ENCODE results near the gene CST8.

The CST8 gene

GRCh38 chr20:23526850-23527249 lies 35.9 kb downstream of the CST8 start:
- no peak for DNase-seq

DNA sequence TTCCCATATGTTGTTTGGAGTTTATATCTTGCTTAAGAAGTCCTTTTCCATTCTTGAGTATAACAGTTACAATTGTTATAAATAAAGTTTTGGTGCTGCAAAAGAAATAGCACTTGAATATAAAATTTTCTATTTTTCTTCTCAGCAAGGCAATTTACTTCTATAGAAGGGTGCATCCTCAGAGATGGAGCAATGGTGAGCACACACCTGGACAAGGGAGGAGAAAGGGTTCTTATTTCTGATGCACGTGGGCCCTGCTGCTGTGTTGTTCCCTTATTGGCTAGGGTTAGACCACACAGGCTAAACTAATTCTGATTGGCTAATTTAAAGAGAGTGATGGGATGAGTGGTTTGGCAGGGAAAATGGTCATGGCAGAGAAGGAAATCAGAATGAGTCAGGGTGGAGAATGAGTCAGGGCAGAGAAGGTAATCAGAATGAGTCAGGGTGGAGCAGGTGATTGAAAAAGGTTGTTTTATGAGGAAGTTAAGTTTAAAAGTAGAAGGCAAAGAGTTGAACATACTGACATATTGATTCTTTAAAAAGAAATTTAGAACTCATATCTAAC lies 38.0 kb downstream of the CST8 start:
- no peak for DNase-seq

DNA sequence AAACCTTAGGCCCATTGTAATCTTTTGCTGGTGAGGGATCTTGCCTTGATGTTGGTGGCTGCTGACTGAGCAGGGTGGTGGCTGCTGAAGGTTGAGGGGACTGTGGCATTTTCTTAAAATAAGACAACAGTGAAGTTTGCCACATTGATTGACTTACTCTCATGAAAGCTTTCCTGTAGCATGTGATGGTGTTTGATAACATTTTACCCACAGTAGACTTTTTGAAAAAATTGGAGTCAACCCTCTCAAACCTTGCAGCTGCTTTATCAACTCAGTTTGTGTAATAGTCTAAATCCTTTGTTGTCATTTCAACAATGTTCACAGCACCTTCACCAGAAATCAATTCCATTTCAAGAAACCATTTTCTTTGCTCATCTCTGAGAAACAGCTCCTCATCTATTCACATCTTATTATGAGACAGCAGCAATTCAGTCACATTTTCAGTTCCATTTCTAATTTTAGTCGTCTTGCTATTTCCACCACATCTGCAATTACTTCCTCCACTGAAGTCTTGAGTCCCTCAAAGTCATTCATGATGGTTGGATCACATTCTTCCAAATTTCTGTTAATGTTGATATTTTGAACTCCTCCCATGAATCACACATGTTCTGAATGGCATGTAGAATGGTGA lies 40.1 kb downstream of the CST8 start:
- DNase-seq = no peak

DNA sequence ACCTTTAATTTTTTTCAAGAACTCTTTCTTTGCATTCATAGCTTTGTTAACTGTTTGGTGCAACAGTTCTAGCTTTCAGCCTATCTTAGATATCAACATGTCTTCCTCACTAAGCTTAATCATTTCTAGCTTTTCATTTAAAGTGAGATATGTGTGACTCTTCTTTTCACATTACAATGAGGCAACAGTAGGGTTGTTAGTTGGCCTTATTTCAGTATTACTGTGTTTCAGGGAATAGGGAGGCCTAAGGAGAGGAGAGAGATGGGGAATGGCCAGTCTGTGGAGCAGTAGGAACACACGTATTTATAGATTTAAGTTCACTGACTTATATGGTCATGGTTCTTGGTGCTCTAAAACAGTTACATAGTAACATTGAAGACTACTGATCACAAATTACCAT lies 41.6 kb downstream of the CST8 start:
- DNase-seq = no peak

- DNase-seq = no peak
Observed at GRCh38 chr20:23533161-23533560, 42.2 kb downstream of the CST8 start.

GRCh38 chr20:23534801-23535593 lies 44.1 kb downstream of the CST8 start:
- DNase-seq = no peak

DNA sequence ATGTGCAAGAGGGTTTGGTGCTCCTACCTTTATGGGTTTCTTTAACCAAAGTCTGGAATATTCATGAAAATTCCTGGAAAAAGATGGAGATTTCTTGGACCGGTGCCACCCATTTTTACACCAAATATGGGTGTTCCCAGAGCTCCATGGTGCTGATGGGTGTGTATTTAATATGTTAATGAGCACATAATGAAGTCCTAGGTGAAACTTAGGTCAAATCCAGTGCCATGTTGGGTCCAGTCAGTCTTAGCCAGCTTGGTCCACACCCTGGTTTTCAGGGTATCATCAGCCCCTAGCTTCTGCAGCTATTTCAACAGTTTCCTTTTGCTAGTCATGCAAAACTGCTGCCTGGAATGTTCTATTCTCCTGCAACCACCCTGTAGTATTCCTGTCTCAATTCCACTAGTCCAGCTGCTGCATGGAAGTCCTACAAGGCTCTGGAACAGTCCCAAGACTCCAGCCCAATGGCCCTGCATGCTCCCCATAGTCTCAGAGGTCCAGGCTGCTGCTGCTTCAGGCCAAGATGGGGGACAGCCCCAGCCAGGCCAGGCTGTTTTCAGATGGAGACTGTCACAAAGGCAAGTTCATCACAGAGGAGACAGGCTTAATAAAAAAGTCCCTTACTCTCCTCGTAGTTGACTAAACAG lies 45.5 kb downstream of the CST8 start:
- no peak for DNase-seq

GRCh38 chr20:23537030-23537429 lies 46.1 kb downstream of the CST8 start:
- no peak for DNase-seq

DNA sequence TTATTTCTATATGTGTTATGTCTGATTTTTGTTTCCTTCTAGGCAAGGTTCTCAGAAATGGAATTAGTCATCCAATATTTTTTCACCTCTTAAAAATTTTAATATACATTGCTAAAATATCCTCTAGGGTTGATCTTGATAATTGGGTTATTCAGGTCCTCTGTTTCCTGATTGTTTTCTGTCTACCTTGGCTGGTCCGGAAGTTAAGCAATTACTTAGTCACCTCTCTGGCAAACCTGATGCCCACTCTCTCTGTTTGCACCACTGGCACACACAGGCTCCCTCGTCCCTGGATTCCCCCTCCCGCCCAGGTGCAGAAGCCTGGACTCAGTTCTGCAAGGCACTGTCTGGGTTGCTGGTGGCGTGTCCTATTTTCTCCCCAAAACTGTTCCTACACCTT lies 49.7 kb downstream of the CST8 start:
- no peak for DNase-seq

- no peak for DNase-seq
Observed at GRCh38 chr20:23541330-23541729, 50.4 kb downstream of the CST8 start.

DNA sequence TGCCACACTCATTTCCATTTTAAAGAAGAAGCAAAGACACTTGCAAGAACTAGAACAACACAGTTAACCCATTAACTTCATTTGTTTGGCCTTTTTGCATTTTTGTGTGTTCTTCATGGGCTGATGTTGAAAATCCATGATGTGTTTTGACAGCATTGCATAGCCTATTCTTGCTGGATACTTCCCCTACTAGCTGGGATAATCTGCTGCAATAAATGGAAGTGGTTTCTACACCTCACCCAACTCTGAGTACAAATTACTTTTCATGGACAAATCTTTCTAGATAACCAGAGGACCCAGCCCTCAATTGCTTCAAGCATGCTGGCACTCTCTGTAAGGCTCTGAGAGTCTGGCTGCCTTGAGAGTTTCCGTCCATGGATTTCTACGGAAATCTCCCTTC lies 50.9 kb downstream of the CST8 start:
- DNase-seq = no peak

GRCh38 chr20:23542801-23543200 lies 51.9 kb downstream of the CST8 start:
- no peak for DNase-seq

GRCh38 chr20:23544133-23544532 lies 53.2 kb downstream of the CST8 start:
- DNase-seq = no peak

Measured in hematopoietic multipotent progenitor cell treated with erythropoietin and hydrocortisone succinate and interleukin-3 and kit ligand, for 6 days (in vitro differentiated cells).